Measurements from ENCODE around the gene FAM118A.
"Not testable (repeated sequence)": the region's sequence is repeated elsewhere in the genome, so short reads cannot be mapped to it uniquely, and the experiment has no call there.

Gene FAM118A

DNA sequence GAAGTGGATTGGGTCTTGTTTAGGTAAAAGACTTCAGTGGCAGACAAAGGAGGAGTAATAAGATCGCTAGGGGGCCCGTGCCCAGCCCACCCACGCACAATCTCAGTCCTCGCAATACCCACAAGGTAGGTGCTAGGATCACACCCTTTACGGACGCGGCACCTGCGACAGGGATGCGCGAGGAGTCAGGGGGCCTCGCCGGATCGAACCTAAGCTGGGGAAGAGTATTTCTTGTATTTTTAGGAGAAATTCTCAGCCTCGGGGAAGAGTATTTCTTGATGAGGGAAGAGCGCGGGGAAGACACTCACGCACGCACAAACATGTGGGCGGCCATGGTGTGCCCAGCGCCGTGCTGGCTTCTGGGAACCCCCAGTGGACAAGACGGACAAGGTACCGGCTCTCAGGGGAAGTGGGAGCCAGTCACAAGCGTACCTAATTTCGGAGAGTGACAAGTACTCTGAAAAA is 745 bp upstream of the FAM118A start:
- no peak for DNase-seq (ENCODE audit: low read depth in 3 of 3)

DNA sequence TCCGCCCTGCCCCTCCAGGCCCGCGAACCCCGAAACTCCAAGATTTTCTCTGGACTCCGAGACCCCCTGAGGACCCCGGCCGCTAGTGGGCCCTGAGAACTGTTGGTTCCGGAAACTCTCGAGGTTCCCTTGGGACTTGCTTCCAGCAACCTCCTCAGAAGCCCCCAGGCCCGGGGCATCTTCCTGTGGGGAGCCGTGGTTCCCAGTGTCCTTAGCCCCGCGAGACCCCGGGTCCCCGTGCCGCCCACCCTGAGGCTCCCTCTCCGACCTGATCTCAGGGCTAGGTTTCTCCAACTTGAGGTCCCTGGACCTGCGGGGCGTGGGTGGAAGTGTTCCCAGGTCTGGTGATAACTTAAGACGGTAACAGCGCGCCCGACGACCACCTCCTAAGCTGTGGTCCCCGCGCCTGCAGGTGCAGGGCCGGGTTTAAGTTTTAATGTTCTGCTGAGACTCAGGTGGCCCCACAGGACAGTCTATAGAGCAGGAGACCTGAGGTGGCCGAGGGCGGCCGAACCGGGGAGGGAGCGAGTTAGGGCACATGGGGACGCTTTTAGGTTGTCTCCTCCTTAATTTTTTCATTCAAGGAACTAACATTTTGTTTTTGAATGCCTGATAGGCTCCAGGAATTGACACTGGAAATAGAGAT is 720 bp downstream of the FAM118A start:
- no peak for DNase-seq (ENCODE audit: low read depth in 3 of 3)

DNA sequence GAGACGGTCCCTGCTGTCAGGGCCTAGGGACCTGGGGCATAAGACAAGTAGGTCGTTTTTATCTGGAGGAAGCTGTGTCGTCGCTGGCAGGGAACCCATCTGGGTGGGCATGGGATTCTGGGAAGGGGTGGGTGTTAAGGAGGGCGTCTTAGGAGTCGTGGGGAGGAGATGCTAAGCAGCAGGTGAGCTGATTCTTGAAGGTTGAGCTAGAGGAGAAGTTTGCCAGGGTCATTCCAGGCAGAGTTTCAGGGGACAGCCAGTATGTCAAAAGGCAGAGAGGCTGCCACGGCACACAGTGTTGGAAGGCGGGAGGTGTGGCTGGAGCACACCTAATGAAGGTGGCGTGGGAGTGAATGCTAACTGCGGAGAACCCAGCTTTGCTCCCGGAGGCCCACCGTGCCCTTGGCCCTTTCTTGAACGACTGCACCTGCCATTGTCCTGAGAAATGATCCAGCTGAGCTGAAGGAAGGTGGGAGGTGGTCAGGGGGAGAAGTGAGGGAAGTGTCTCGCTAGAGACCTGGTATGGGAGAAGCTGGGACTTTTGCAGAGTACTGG is 1.3 kb downstream of the FAM118A start:
- no peak for DNase-seq (ENCODE audit: low read depth in 3 of 3)

DNA sequence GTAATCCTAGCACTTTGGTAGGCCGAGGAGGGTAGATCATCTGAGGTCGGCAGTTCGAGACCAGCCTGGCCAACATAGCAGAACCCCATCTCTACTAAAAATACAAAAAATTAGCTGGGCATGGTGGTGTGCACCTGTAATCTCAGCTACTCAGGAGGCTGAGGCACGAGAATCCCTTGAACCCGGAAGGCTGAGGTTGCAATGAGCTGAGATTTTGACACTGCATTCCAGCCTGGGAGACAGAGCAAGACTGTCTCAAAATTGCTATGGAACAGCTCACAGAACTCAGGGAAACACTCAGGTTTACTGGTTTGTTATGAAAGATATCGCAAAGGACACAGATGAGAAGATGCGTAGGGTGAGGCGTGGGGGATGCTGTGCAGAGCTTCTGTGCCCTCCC is 2.7 kb downstream of the FAM118A start:
- DNase-seq (ENCODE audit: low read depth in 3 of 3), result no peak

DNA sequence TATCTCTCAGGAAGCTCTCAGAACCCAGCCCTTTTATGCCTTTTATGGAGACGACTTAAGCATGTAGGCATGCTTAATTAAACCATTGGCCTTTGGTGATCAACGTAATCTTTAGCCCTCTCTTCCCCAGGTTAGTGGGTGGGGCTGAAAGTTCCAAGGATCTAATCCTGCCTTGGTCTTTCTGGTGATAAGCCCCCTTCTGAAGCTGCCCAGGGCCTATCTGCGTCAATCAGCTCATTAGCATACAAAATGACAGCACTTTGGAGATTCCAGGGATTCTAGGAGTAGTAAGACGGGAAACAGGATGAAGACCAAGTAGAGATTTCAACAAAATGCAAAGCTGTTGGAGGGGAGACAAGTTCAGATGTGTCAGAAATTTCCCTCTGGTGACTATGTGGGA is 3.1 kb downstream of the FAM118A start:
- DNase-seq (ENCODE audit: low read depth in 3 of 3), result no peak

DNA sequence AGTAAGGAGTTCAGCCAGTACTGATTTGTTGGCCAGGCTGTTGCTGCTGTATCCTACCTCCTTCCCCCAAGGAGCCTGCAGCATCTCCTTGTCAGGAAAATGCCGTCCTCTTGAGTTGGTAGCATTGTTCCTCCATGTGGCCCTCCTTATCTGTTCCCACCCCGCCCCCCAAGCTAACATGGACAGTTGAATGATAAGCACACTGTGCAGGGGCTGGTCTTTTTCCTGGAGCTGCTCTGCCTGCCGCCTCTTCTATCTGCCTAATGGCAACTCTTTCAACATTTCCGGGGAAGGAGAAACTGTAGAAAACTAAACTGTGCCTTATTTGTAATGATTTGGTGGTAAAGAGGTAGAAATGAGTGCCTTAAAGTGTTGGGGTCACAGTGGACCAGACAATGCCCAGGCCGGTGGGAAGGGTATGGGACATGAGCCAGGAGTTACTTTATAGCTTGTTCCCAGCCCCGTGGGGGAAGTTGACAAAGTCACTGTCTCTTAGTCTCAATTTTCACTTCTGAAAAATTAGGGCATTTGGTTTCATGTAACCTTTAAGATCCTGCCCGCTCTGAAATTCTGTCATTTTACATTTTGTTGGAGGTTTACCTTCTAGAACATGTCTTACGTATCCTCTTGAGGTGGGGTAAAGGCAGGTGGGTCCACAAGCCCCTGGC is 4.5 kb downstream of the FAM118A start:
- no peak for DNase-seq (ENCODE audit: low read depth in 3 of 3)

DNA sequence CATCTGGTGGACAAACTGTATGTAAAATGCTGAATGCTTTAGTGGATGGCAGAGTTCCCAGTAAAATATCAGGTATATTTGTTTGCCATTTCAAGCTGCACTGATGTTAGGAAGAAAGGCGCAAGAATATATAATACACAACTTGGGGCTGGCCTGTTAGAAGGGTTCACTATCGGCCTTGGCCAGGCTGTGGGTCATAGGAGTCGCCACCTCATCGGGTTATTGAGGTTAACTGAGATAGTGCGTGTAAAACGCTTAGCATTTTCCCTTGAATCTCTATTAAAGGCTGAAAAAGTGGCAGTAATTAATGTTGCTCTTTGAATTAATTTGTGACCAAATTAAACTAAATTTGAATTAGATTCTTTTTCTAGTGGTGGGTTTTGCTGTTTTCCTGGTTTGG is 5.1 kb downstream of the FAM118A start:
- DNase-seq (ENCODE audit: low read depth in 3 of 3), result no peak

DNA sequence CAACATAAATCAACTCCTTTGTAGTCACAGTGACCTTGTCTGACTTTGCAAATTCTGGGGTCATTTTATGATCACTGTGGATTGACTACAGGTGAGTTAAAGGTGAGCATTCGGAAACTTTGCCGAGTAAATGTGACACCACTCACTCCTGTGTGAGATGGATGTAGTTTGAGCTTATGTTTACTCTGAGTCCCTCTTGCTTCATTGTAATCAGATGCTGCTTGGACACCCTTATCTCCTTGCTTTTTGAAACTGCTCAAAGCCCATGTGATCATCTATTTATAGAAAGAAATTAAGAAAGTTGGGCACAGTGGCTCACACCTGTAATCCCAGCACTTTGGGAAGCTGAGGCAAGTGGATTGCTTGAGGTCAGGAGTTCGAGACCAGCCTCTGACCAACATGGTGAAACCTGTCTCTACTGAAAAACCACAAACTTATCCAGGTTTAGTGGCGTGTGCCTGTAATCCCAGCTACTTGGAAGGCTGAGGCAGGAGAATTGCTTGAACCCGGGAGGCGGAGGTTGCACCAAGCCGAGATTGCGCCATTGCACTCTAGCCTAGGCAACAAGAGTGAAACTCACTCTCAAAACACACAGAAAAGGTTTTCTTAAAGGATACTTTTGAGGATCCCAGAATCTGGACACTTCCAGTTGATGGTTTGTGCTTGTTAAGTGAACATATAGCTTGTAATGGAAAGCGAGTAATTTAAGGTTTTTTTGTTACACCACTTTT is 7.2 kb downstream of the FAM118A start:
- no peak for DNase-seq (ENCODE audit: low read depth in 3 of 3)

DNA sequence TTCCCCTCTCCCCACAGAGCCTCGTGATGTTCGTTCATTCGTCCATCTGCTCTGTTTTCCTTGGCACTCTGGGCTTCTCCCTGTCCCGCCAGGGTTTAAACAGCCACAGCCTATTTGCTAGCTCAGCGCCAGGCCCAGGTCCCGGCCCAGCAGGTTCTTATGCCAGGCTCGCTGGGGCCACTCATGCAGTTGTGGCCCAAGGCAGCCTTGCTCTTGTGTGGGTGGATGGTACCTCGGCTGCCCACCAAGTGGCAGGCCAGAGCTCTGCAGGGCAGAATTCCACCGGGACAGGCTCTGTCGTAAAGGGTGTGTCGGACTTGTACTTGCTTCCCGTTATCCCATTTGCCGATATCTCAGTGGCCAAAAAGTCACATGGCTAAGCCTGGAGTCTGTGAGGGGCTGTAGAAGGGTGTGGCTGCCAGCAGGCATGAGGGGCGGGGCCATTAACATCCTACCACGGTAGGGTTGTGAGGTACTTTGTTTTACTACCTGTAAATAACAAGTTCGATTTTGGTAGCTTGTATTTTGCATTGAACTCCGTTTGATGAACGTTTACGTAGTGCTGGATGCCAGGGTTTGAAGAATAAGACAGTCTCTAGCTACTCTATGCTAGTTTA is 7.9 kb downstream of the FAM118A start:
- DNase-seq (ENCODE audit: low read depth in 3 of 3), result no peak

DNA sequence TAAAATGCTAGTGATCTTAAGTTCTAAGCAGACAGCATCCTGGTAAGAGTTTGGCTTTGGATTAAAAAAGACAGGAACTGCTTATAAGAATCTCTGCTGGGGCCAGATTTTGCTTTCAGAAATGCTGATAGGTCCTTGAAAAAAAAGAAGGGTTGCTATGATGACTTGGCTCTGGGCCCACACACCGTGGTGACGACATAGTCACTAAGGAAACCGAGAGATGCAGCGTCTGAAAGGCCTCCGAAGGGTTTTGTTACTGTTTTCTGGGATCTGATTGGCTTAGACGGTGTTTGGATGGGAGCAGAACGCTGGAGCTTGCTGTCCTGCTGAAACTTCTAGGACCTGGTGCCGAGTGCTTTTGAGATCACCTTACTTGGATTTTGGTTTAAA is 8.4 kb downstream of the FAM118A start:
- DNase-seq (ENCODE audit: low read depth in 3 of 3), result peak; percentile 69 to 79 (median 73)

DNA sequence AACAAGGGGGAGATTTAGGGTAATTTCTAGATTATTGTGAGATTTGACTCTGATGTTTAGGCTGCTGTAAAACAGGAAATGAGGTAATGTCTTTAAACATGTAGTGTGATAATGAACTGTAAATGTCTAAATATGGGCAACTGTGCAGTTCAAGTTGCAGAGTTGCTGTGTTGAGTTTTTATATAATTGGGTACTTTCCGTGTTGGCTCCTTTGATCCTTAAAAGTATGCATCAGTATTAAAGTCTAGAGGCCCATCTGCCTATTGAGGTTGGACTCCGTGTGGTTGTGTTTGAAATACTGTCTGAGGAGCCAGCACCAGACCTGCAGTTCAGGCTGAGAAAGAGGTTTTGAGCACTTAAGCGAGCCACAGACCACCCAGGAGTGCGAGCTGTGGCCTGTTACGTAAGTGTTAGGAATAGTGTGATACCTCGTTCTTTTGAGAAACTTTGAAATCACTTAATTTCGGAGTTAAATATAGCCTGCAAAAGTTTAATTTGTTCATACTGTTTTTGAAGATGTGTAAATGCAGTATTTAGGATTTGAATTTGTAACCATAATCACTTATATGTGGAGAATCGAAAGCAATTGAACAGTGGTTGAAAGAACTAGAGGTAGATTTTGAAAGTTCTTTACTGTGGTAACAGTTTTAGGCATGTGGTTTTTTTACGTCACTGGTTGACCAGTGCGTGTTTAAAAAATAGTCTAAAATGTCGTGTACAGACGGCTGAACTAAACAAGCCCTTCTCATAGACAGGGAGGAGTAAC is 9.0 kb downstream of the FAM118A start:
- DNase-seq (ENCODE audit: low read depth in 3 of 3), result no peak

DNA sequence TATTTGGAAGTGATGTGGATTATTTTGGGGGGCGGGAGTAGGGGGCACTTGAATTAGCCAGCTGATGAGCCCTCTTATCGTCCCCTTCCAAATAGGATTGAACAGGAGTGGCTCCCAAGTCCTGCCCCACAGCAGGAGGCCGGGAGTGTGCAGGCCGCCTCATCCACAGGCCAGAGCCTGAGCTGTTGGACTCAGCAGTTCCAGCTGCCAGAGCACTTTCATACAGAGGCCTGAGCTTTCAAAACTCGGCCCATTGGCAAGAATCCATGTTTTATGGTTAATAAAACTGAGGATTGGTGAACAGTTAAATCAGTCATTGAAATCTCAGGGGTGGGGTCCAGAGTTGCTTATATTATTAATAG is 9.6 kb downstream of the FAM118A start:
- no peak for DNase-seq (ENCODE audit: low read depth in 3 of 3)

DNA sequence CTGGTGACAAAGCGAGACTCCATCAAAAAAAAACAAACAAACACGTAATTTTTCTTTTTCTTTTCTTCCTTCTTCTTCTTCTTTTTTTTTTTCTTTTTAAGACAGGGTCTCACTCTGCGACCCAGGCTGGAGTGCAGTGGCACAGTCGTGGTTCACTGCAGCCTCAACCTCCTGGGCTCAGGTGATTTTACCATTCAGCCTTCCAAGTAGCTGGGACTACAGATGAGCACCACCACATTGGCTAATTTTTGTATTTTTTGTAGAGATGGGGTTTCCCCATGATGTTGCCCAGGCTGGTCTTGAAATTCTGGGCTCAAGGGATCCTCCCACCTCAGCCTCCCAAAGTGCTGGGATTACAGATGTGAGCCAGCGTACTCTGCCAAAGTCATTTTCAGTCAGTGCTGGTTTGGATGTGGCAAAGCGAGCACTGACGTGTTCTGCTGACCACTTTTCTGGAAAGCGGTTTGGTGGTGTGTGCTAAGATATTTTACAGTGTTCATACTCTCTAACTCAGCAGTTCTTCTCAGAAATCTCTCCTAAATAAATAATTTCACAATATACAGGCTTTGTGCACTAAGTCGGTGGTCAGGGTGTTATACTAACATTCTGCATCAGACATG is 10.7 kb downstream of the FAM118A start:
- no peak for DNase-seq (ENCODE audit: low read depth in 3 of 3)

DNA sequence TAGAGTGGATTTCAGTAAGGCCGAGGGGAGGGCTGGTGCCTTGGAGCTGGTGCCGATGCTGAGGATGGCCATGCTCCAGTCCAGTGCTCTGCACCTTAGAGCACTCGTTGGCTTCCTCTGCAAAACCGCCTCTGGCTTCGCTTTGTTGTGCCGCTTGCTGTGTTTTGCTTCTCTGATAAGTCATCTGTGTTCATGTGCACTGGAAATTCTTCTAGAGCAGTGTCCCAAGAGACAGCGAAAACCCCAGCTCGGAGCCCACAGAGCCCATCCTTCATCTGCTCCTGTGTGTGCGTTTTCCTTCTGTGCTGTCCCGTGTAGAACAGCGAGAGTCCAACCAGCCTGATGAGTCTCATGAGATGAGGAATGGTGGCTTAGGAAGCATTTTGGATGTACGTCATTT is 12.1 kb downstream of the FAM118A start:
- DNase-seq (ENCODE audit: low read depth in 3 of 3), result no peak

DNA sequence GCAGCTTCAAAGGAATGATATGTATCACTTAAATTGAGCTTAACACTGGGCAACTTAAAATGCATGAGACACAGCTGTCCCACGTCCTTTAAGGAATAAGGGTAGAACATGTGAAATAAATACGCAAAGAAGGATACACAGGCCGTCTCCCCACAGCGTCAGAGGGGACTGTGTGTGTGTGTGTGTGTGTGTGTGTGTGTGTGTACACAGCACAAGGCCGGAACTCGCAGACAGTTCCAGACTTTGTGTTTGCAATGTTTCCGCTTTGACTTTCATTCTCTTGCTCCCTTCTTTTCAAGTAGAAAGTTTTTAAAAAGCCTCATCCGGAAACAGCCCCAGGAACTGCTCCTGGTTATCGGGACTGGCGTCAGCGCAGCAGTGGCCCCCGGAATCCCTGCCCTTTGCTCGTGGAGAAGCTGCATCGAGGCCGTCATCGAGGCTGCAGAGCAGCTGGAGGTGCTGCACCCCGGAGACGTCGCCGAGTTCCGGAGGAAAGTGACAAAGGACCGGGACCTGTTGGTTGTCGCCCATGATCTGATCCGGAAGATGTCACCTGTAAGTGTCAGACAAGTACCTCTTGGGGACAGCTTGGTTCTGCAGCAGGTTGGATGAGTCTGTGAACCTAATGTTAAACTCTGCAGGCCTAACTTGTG is 13.3 kb downstream of the FAM118A start:
- DNase-seq (ENCODE audit: low read depth in 3 of 3), result no peak

DNA sequence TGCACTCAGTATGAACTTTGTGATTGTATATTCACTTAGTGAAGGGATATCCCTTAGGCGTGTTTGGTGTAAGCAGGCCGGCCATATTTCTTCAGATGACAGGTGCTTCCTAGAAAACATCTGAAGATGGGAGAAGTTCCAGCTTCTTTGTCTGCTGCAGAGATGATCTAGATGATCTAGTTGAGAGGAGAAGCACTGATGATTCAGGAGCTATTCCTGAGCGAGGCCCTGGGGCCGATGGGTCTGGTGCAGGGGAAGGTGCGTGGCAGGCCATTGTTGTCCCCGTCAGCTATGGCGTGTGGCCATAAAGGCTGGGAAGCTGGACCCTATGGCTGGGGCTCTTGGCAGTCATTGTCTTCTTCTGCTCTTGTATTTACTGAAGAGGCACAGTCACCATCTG is 14.0 kb downstream of the FAM118A start:
- no peak for DNase-seq (ENCODE audit: low read depth in 3 of 3)

DNA sequence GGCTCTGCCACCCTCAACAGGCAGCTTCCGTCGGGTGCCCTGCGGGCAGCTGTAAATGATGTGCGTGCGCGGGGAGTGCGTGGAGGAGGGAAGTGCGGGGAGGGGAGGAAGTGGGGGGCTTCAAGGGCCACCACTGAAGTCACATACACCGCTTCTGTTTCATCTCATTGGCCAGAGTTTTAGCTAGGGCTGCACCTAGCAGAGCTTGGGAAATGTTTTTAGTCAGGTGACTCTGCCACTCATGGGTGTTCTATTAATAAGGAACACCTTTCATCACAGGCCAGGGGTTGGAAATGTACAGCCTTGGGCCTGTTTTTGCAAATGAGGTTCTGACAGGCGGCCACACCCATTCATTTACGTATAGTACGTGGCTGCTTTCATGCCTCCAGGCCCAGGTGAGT is 14.6 kb downstream of the FAM118A start:
- DNase-seq (ENCODE audit: low read depth in 3 of 3), result no peak

DNA sequence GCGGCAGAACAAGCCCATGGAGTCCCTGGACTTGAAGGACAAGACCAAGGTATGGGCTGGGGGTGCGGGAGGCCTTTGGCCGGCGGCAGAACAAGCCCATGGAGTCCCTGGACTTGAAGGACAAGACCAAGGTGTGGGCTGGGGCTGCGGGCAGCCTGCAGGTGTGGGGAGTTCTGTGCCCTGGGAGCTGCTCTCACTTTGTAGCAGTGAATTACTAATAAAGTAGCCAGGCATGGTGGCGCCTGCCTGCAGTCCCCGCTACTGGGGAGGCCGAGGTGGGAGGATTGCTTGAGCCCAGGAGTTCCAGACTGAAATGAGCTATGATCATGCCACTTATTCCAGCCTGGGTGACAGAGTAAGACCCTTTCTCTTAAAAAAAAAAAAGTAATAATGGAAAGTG is 18.5 kb downstream of the FAM118A start:
- not testable (repeated sequence) for DNase-seq (ENCODE audit: low read depth in 3 of 3)

DNA sequence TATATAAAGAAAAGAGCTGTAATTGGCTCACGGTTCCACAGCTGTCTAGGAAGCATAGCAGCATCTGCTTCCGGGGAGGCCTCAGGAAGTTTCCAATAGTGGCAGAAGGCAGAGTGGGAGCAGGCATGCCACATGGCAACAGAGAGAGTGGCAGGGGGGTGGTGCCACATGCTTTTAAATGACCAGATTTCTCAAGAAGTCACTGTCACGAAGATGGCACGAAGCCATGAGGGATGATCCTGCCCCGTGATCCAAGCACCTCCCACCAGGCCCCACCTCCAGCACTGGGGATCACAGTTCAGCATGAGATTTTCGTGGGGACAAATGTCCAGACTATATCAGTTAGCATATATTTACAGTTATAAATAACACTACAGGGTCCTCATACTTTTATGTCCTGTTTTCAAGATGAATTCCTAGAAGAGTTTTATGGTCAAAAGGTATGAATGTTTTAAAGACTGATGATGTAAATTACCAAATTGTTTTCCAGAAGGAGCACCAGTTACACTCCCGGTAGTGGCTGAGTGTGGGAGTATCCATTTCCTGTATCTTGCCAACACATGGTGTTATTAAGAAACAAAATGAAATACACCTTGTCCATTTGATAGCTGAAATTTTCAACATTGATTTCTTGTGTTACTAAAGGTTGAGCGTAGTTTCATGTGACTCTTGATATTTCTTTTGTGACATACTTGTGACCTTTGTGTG is 19.2 kb downstream of the FAM118A start:
- no peak for DNase-seq (ENCODE audit: low read depth in 3 of 3)

DNA sequence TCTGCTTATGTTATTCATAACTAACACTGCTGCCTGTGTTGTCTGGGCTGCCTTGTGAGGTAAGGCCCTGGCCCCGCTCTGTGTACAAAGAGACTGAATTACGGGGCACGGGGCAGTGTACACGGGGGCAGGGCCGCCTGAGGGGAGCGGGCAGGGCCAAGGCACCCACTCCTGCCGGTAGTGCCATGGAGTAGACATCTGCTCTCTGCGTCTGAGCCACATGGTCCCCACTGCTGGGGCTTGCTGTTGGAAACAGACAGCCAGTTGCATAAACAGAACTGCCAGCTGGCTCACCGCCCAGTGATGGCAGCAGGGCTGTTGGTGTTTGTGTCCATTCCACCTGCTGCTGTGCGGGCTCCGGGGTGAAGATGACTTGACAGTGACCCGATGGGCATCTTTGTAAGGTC is 19.8 kb downstream of the FAM118A start:
- DNase-seq (ENCODE audit: low read depth in 3 of 3), result no peak
